Adrenal gland (tissue), 12 donors: ENCODE data around the gene GMDS. TPM values are rescaled to one million over a fixed set of nuclear protein-coding genes. Genes with fewer than 3 reads are reported as not detected.

ENCODE experiments used
- DNase-seq, 7 donors: peaks; one replicate each; pipeline ENCODE4 v3.0.0-alpha.2; 2019 to 2020
- H3K27ac ChIP-seq, 5 donors: fragments of 200-600 bp; sonication (generic) in 4 of 5; 1 replicate in 3 of 5; 2 replicates in 2 of 5; pipeline versions ENCODE4 v1.5.1 to v1.8.0; 2016 to 2020; ENCODE audit warnings: mild to moderate bottlenecking in 1 of 5
- H3K27me3 ChIP-seq: fragments of 200-600 bp; 2 replicates; pipeline ENCODE4 v1.8.0; 2021
- H3K36me3 ChIP-seq, 2 donors: fragments of 200-600 bp; replicated peaks in 1 of 2; 1 replicate in 1 of 2; 2 replicates in 1 of 2; pipeline versions ENCODE4 v1.5.1 to v1.8.0; 2018 to 2022
- H3K4me1 ChIP-seq, 2 donors: fragments of 200-600 bp; replicated peaks in 1 of 2; 1 replicate in 1 of 2; 2 replicates in 1 of 2; pipeline versions ENCODE4 v1.5.1 to v1.8.0; 2018 to 2021
- H3K4me3 ChIP-seq, 4 donors: fragments of 200-600 bp; sonication (generic) in 3 of 4; one replicate each; pipeline ENCODE4 v1.5.1; 2016 to 2018
- H3K9me3 ChIP-seq, 3 donors: fragments of 200-600 bp; sonication (generic) in 1 of 3; replicated peaks in 1 of 3; 1 replicate in 2 of 3; 2 replicates in 1 of 3; pipeline versions ENCODE4 v1.5.1 to v1.8.0; 2016 to 2021
- CTCF ChIP-seq, 6 experiments: fragments of 450-650 bp in 4 of 6; fragments of 200-600 bp in 2 of 6; sonication (generic) in 1 of 6; IDR thresholded peaks; 1 replicate in 5 of 6; 2 replicates in 1 of 6; pipeline versions ENCODE4 v1.5.1 to v1.8.0; 2016 to 2021; ENCODE audit warnings: antibody characterized with exemption in 6 of 6, mild to moderate bottlenecking in 2 of 6, moderate library complexity in 1 of 6
- POLR2A ChIP-seq, 2 donors: fragments of 450-650 bp; IDR thresholded peaks; one replicate each; pipeline ENCODE4 v1.6.1; 2017; ENCODE audit warnings: antibody characterized with exemption in 2 of 2, mild to moderate bottlenecking in 2 of 2, moderate library complexity in 1 of 2
- WGBS, 4 donors: extraction: QIAGEN DNeasy Blood & Tissue Kit in 2 of 4; methylation state at CpG; one replicate each; pipeline versions ENCODE4 v1.1.5 to v1.1.7; 2013 to 2017; 5-methylcytosine and 5-hydroxymethylcytosine counted together
- intact Hi-C, 2 donors: fragments of 100-400 bp; cut with DNase I; formaldehyde crosslinking; loops; one replicate each; pipeline versions ENCODE4 v1.14.1 to v1.15.0; 2022 to 2023
- polyA plus RNA-seq, 3 donors: library from polyadenylated mRNA; stranded (reverse); fragments of 200-250 nt in 2 of 3; fragments of 350-450 nt in 1 of 3; fragmentation: Illumina TruSeq in 1 of 3; extraction: RNeasy Lipid Tissue Mini Kit (QIAGEN cat#74804) in 1 of 3; gene quantifications; one replicate each; pipeline ENCODE4 v1.2.3, GENCODE V29; 2013 to 2014
- total RNA-seq, 9 donors: library from RNA; depleted of rRNA in 4 of 9; stranded (reverse); fragments of >200 nt in 4 of 9; fragments of 120-200 nt in 1 of 9; fragmentation: NEBNext Ultra II Directional in 1 of 9; extraction: Animal tissue kit (Norgen Biotek cat#: 25700) in 1 of 9; gene quantifications; one replicate each; pipeline versions ENCODE4 v1.1.0 to v1.2.4, GENCODE V29; 2013 to 2023
- donor health status: healthy with polysubstance abuse.
- donor health status: Bipolar disorder and iron deficiency.
- donor health status: DM: yes; HTN: yes; CAD: no.
- donor health status: DM: no; HTN: no; CAD: no.
- donor health status: DM: no; HTN: no; CAD: no.
- donor health status: DM: yes; HTN: yes; CAD: no.

Gene GMDS
- total and polyA plus RNA-seq, 12 donors, result 8.5 to 39.2 (median 15.2) TPM

GRCh38 chr6:1745814-1746213, 499.6 kb downstream of the GMDS start:
- TF ChIP-seq CTCF (IDR thresholded peaks at IDR 0.05), result no peak
- TF ChIP-seq POLR2A (IDR thresholded peaks at IDR 0.05), result no peak
- Histone ChIP-seq H3K9me3 (no peaks in the 10 kb centered on the region), H3K4me1 (no peaks in the 10 kb centered on the region), H3K36me3 (no peaks in the 10 kb centered on the region), H3K4me3 (no peak overlapping the region), H3K27ac (peak overlapping the region in 1 of 5 donors; percentile 69), H3K27me3 (no peaks in the 10 kb centered on the region)
- intact Hi-C loops, result no loop called here
- DNase-seq, result no peak
- 64 to 84% (median 80%) methylated on average over 7 to 8 of the region's 8 CpGs for WGBS, 4 donors

- no peak overlapping the region for H3K4me3 ChIP-seq
- no peaks in the 10 kb centered on the region for H3K4me1 ChIP-seq
- WGBS, 4 donors, result 84 to 93% (median 86%) methylated on average over 4 to 9 of the region's 9 CpGs
- H3K27me3 ChIP-seq, result no peaks in the 10 kb centered on the region
- no peaks in the 10 kb centered on the region for H3K9me3 ChIP-seq
- intact Hi-C loops, result no loop called here
- no peak for DNase-seq
- H3K36me3 ChIP-seq, result no peaks in the 10 kb centered on the region
- TF ChIP-seq POLR2A (IDR thresholded peaks at IDR 0.05), result no peak
- H3K27ac ChIP-seq, result no peak overlapping the region
These were observed 500.9 kb downstream of the GMDS start for GRCh38 chr6:1744543-1744942.

- no peaks in the 10 kb centered on the region for H3K27me3 ChIP-seq
- H3K4me3 ChIP-seq, result no peak overlapping the region
- H3K9me3 ChIP-seq, result no peaks in the 10 kb centered on the region
- H3K36me3 ChIP-seq, result no peaks in the 10 kb centered on the region
- intact Hi-C loops, result no loop called here
- no peaks in the 10 kb centered on the region for H3K4me1 ChIP-seq
- DNase-seq, result no peak
- 86 to 93% (median 89%) methylated on average over 2 of the region's 2 CpGs for WGBS, 4 donors
- H3K27ac ChIP-seq, result no peak overlapping the region
- TF ChIP-seq CTCF (IDR thresholded peaks at IDR 0.05) (no peak), POLR2A (IDR thresholded peaks at IDR 0.05) (no peak)
These were observed 505.7 kb downstream of the GMDS start for GRCh38 chr6:1739680-1740079.

- Histone ChIP-seq H3K27me3 (no peaks in the 10 kb centered on the region), H3K4me3 (no peak overlapping the region), H3K4me1 (no peaks in the 10 kb centered on the region), H3K27ac (no peak overlapping the region), H3K9me3 (no peaks in the 10 kb centered on the region), H3K36me3 (no peaks in the 10 kb centered on the region)
- no peak for DNase-seq
- no peak for TF ChIP-seq CTCF (IDR thresholded peaks at IDR 0.05)
- intact Hi-C loops, result no loop called here
- WGBS, 4 donors, result 90 to 98% (median 92%) methylated on average over 7 to 9 of the region's 9 CpGs
These were observed 506.2 kb downstream of the GMDS start for GRCh38 chr6:1739220-1739619.

GRCh38 chr6:1738558-1739081, 506.8 kb downstream of the GMDS start:
- H3K27ac ChIP-seq, result no peak overlapping the region
- DNase-seq, result no peak
- 73 to 87% (median 84%) methylated on average over 6 of the region's 6 CpGs for WGBS, 4 donors
- H3K4me1 ChIP-seq, result no peaks in the 10 kb centered on the region
- intact Hi-C loops, result no loop called here
- TF ChIP-seq POLR2A (IDR thresholded peaks at IDR 0.05), result no peak
- no peak for TF ChIP-seq CTCF (IDR thresholded peaks at IDR 0.05)
- no peaks in the 10 kb centered on the region for H3K27me3 ChIP-seq
- no peaks in the 10 kb centered on the region for H3K36me3 ChIP-seq
- no peak overlapping the region for H3K4me3 ChIP-seq
- no peaks in the 10 kb centered on the region for H3K9me3 ChIP-seq
